Measurements from ENCODE around the gene APBA2.

Gene APBA2

GRCh38 chr15:29071232-29071881 is 185.6 kb downstream of the APBA2 start:
- Histone ChIP-seq H3K4me2 (ENCODE audit: insufficient read depth, low read length) (no peak overlapping the region), H3K4me3 (ENCODE audit: low read depth in 1 of 2, low read length in 2 of 2) (no peak overlapping the region), H3K36me3 (ENCODE audit: insufficient read depth, low read length) (no peaks in the 10 kb centered on the region), H3K27me3 (ENCODE audit: insufficient read depth, low read length, poor library complexity) (no peaks in the 10 kb centered on the region), H4K20me1 (ENCODE audit: insufficient read depth, low read length) (no peaks in the 10 kb centered on the region), H3K4me1 (ENCODE audit: insufficient read depth, low read length) (no peaks in the 10 kb centered on the region), H3K9ac (ENCODE audit: low read depth, low read length) (no peak overlapping the region), H3K27ac (ENCODE audit: low read length) (no peak overlapping the region), H3K79me2 (ENCODE audit: insufficient read depth, low read length) (no peaks in the 10 kb centered on the region), H2AFZ (ENCODE audit: low read depth, low read length) (no peak overlapping the region), H3K9me3 (ENCODE audit: insufficient read depth, low read length, severe bottlenecking) (no peaks in the 10 kb centered on the region)
- ATAC-seq (ENCODE audit: insufficient read depth, low read depth) (no peak), DNase-seq (no peak)
- TF ChIP-seq EZH2 (IDR thresholded peaks at IDR 0.05; ENCODE audit: borderline replicate concordance, low read depth, low read length, severe bottlenecking) (no peak), CTCF (IDR thresholded peaks at IDR 0.05; ENCODE audit: borderline replicate concordance, extremely low read depth, low read length, poor library complexity, severe bottlenecking) (no peak)

- ATAC-seq (ENCODE audit: insufficient read depth, low read depth), result no peak
- TF ChIP-seq EZH2 (IDR thresholded peaks at IDR 0.05; ENCODE audit: borderline replicate concordance, low read depth, low read length, severe bottlenecking), result no peak
- no peak for TF ChIP-seq CTCF (IDR thresholded peaks at IDR 0.05; ENCODE audit: borderline replicate concordance, extremely low read depth, low read length, poor library complexity, severe bottlenecking)
- Histone ChIP-seq H3K9ac (ENCODE audit: low read depth, low read length) (no peak overlapping the region), H3K4me2 (ENCODE audit: insufficient read depth, low read length) (no peak overlapping the region), H4K20me1 (ENCODE audit: insufficient read depth, low read length) (no peaks in the 10 kb centered on the region), H3K27me3 (ENCODE audit: insufficient read depth, low read length, poor library complexity) (no peaks in the 10 kb centered on the region), H3K27ac (ENCODE audit: low read length) (no peak overlapping the region), H3K79me2 (ENCODE audit: insufficient read depth, low read length) (no peaks in the 10 kb centered on the region), H3K4me3 (ENCODE audit: low read depth in 1 of 2, low read length in 2 of 2) (no peak overlapping the region), H3K4me1 (ENCODE audit: insufficient read depth, low read length) (no peaks in the 10 kb centered on the region), H3K36me3 (ENCODE audit: insufficient read depth, low read length) (no peaks in the 10 kb centered on the region), H2AFZ (ENCODE audit: low read depth, low read length) (no peak overlapping the region), H3K9me3 (ENCODE audit: insufficient read depth, low read length, severe bottlenecking) (no peaks in the 10 kb centered on the region)
- DNase-seq, result no peak
Measured at GRCh38 chr15:29071882-29072273, 186.1 kb downstream of the APBA2 start.

GRCh38 chr15:29072444-29072843 is 186.7 kb downstream of the APBA2 start:
- DNase-seq (no peak), ATAC-seq (ENCODE audit: insufficient read depth, low read depth) (no peak)
- Histone ChIP-seq H3K4me3 (ENCODE audit: low read depth in 1 of 2, low read length in 2 of 2) (no peak overlapping the region), H3K36me3 (ENCODE audit: insufficient read depth, low read length) (no peaks in the 10 kb centered on the region), H3K4me1 (ENCODE audit: insufficient read depth, low read length) (no peaks in the 10 kb centered on the region), H3K27ac (ENCODE audit: low read length) (no peak overlapping the region), H3K27me3 (ENCODE audit: insufficient read depth, low read length, poor library complexity) (no peaks in the 10 kb centered on the region), H3K4me2 (ENCODE audit: insufficient read depth, low read length) (no peak overlapping the region), H3K9me3 (ENCODE audit: insufficient read depth, low read length, severe bottlenecking) (no peaks in the 10 kb centered on the region), H2AFZ (ENCODE audit: low read depth, low read length) (no peak overlapping the region), H3K9ac (ENCODE audit: low read depth, low read length) (no peak overlapping the region), H3K79me2 (ENCODE audit: insufficient read depth, low read length) (no peaks in the 10 kb centered on the region), H4K20me1 (ENCODE audit: insufficient read depth, low read length) (no peaks in the 10 kb centered on the region)
- TF ChIP-seq CTCF (IDR thresholded peaks at IDR 0.05; ENCODE audit: borderline replicate concordance, extremely low read depth, low read length, poor library complexity, severe bottlenecking) (no peak), EZH2 (IDR thresholded peaks at IDR 0.05; ENCODE audit: borderline replicate concordance, low read depth, low read length, severe bottlenecking) (no peak)

Measured in DND-41 (cell line).